ENCODE data around the gene OR7G3. TPM values are rescaled to one million over a fixed set of nuclear protein-coding genes. Genes with fewer than 3 reads are reported as not detected.

The OR7G3 gene
- total and polyA plus RNA-seq, 3 donors from 2014 or later = not detected

GRCh38 chr19:9107375-9107774, 19.4 kb downstream of the OR7G3 start, which contains the start of gene OR7G2:
OR7G2 (minus strand) TSS chr19:9107475; CDS start chr19:9103243, 4,232 bp downstream.
- Histone ChIP-seq H3K9me3 (no peaks in the 10 kb centered on the region), H3K4me3 (no peak within 1 kb of the TSS), H3K36me3 (ENCODE audit: low read depth, missing control alignments) (no peaks in the 10 kb centered on the region), H3K27me3 (no peaks in the 10 kb centered on the region), H3K27ac (no peak within 1 kb of the TSS), H3K4me1 (no peaks in the 10 kb centered on the region)
- 63 to 71% methylated on average over 8 of the region's 8 CpGs for WGBS, 2 donors
- DNase-seq = no peak
- TF ChIP-seq CTCF (IDR thresholded peaks at IDR 0.05) (no peak), POLR2A (IDR thresholded peaks at IDR 0.05) (no peak)
- intact Hi-C loops (cut with DNase I; ENCODE audit: low total_unique reads) = no loop called here

- Histone ChIP-seq H3K4me3 (no peak within 1 kb of the TSS), H3K27me3 (no peaks in the 10 kb centered on the region), H3K9me3 (no peaks in the 10 kb centered on the region), H3K36me3 (ENCODE audit: low read depth, missing control alignments) (no peaks in the 10 kb centered on the region), H3K4me1 (no peaks in the 10 kb centered on the region), H3K27ac (no peak within 1 kb of the TSS)
- TF ChIP-seq CTCF (IDR thresholded peaks at IDR 0.05) = no peak
- no peak for TF ChIP-seq POLR2A (IDR thresholded peaks at IDR 0.05)
- DNase-seq = no peak
- WGBS, 2 donors = 48 to 53% methylated on average over 2 of the region's 2 CpGs
- intact Hi-C loops (cut with DNase I; ENCODE audit: low total_unique reads) = no loop called here
Observed at GRCh38 chr19:9086761-9087160, 40.0 kb downstream of the OR7G3 start, which contains the start of gene OR1M1. OR1M1 (plus strand) TSS chr19:9087061; CDS start chr19:9093245, 6,184 bp downstream.

GRCh38 chr19:9078651-9079050, 48.1 kb downstream of the OR7G3 start:
- no peak for TF ChIP-seq CTCF (IDR thresholded peaks at IDR 0.05)
- no peak for TF ChIP-seq POLR2A (IDR thresholded peaks at IDR 0.05)
- 62 to 77% methylated on average over 4 of the region's 4 CpGs for WGBS, 2 donors
- Histone ChIP-seq H3K27ac (no peak overlapping the region), H3K27me3 (no peaks in the 10 kb centered on the region), H3K36me3 (ENCODE audit: low read depth, missing control alignments) (no peaks in the 10 kb centered on the region), H3K9me3 (no peaks in the 10 kb centered on the region), H3K4me1 (no peaks in the 10 kb centered on the region), H3K4me3 (no peak overlapping the region)
- intact Hi-C loops (cut with DNase I; ENCODE audit: low total_unique reads) = no loop called here
- no peak for DNase-seq

GRCh38 chr19:9076901-9077300, 49.8 kb downstream of the OR7G3 start:
- Histone ChIP-seq H3K36me3 (ENCODE audit: low read depth, missing control alignments) (no peaks in the 10 kb centered on the region), H3K4me1 (no peaks in the 10 kb centered on the region), H3K27ac (no peak overlapping the region), H3K4me3 (no peak overlapping the region), H3K27me3 (no peaks in the 10 kb centered on the region), H3K9me3 (no peaks in the 10 kb centered on the region)
- 80 to 87% methylated on average over 10 of the region's 10 CpGs for WGBS, 2 donors
- TF ChIP-seq CTCF (IDR thresholded peaks at IDR 0.05) (no peak), POLR2A (IDR thresholded peaks at IDR 0.05) (no peak)
- intact Hi-C loops (cut with DNase I; ENCODE audit: low total_unique reads) = no loop called here
- DNase-seq = no peak

Small RNAs within 50 kb of the gene (small RNA-seq; reads per million reads assigned to genes)
- gene OR1M4P = 0 reads per million in 2 donors

Other genes starting within 250 kb of the OR7G3 start
- gene MUC16, start 116.5 kb downstream of the OR7G3 start, total RNA-seq = 1 to 10 TPM; 2.6 to 4.0 TPM
- 4.8 TPM for gene MUC16, start 116.5 kb downstream of the OR7G3 start, polyA plus RNA-seq (ENCODE audit: insufficient read depth, low read depth, low replicate concordance)
- under 1 TPM in 1 of 2 donors, not detected in 1; 0.12 TPM for gene OR1M1, start 39.9 kb downstream of the OR7G3 start, total RNA-seq
- gene OR1M1, start 39.9 kb downstream of the OR7G3 start, polyA plus RNA-seq (ENCODE audit: insufficient read depth, low read depth, low replicate concordance) = not detected
- not detected for gene OR7G2, start 19.5 kb downstream of the OR7G3 start, total RNA-seq
- gene OR7G2, start 19.5 kb downstream of the OR7G3 start, polyA plus RNA-seq (ENCODE audit: insufficient read depth, low read depth, low replicate concordance) = not detected
- not detected for gene OR7G1, start 11.2 kb downstream of the OR7G3 start, total RNA-seq
- not detected for gene OR7G1, start 11.2 kb downstream of the OR7G3 start, polyA plus RNA-seq (ENCODE audit: insufficient read depth, low read depth, low replicate concordance)
- gene ZNF317, start 13.4 kb upstream of the OR7G3 start, total RNA-seq = 10 to 100 TPM; 19.4 to 28.8 TPM
- 16.1 TPM for gene ZNF317, start 13.4 kb upstream of the OR7G3 start, polyA plus RNA-seq (ENCODE audit: insufficient read depth, low read depth, low replicate concordance)
- gene OR7D2, start 52.0 kb upstream of the OR7G3 start, total RNA-seq = under 1 TPM; 0.62 to 0.79 TPM
- gene OR7D2, start 52.0 kb upstream of the OR7G3 start, polyA plus RNA-seq (ENCODE audit: insufficient read depth, low read depth, low replicate concordance) = 1.7 TPM
- under 1 TPM in 1 of 2 donors, not detected in 1; 0.06 TPM for gene OR7D4, start 92.6 kb upstream of the OR7G3 start, total RNA-seq
- not detected for gene OR7D4, start 92.6 kb upstream of the OR7G3 start, polyA plus RNA-seq (ENCODE audit: insufficient read depth, low read depth, low replicate concordance)
- 1 to 10 TPM in 1 of 2 donors, under 1 TPM in 1; 0.62 to 1.5 TPM for gene OR7E24, start 124.0 kb upstream of the OR7G3 start, total RNA-seq
- 2.3 TPM for gene OR7E24, start 124.0 kb upstream of the OR7G3 start, polyA plus RNA-seq (ENCODE audit: insufficient read depth, low read depth, low replicate concordance)
- 10 to 100 TPM; 11.9 to 12.0 TPM for gene ZNF699, start 182.9 kb upstream of the OR7G3 start, total RNA-seq
- 2.2 TPM for gene ZNF699, start 182.9 kb upstream of the OR7G3 start, polyA plus RNA-seq (ENCODE audit: insufficient read depth, low read depth, low replicate concordance)
- gene ZNF559, start 197.2 kb upstream of the OR7G3 start, total RNA-seq = 10 to 100 TPM; 48.4 to 49.7 TPM
- gene ZNF559, start 197.2 kb upstream of the OR7G3 start, polyA plus RNA-seq (ENCODE audit: insufficient read depth, low read depth, low replicate concordance) = 15.4 TPM
- gene ZNF177, start 236.1 kb upstream of the OR7G3 start, total RNA-seq = 10 to 100 TPM; 11.9 to 20.7 TPM
- gene ZNF177, start 236.1 kb upstream of the OR7G3 start, polyA plus RNA-seq (ENCODE audit: insufficient read depth, low read depth, low replicate concordance) = 16.5 TPM

Measured in testis (tissue), 3 donors.